Prostate gland (tissue), 2 donors: ENCODE data around the gene TRMT11.

ENCODE experiments used
- POLR2A ChIP-seq: fragments of 450-650 bp; IDR thresholded peaks from one replicate; pipeline ENCODE4 v1.6.1; 2016; ENCODE audit warnings: antibody characterized with exemption, mild to moderate bottlenecking
- POLR2AphosphoS5 ChIP-seq: sonication (generic); formaldehyde crosslinking; IDR thresholded peaks from one replicate; pipeline ENCODE4 v1.6.1; 2017; ENCODE audit warnings: antibody characterized with exemption
- TF ChIP-seq, protein P1 (sequence below), 4 experiments: fragments of 200-600 bp in 2 of 4; fragments of 450-650 bp in 2 of 4; sonication (generic) in 2 of 4; IDR thresholded peaks; 1 replicate in 3 of 4; 2 replicates in 1 of 4; pipeline ENCODE4 v1.5.1; 2016 to 2019; ENCODE audit warnings: antibody characterized with exemption in 4 of 4, mild to moderate bottlenecking in 2 of 4, moderate library complexity in 2 of 4

DNA sequence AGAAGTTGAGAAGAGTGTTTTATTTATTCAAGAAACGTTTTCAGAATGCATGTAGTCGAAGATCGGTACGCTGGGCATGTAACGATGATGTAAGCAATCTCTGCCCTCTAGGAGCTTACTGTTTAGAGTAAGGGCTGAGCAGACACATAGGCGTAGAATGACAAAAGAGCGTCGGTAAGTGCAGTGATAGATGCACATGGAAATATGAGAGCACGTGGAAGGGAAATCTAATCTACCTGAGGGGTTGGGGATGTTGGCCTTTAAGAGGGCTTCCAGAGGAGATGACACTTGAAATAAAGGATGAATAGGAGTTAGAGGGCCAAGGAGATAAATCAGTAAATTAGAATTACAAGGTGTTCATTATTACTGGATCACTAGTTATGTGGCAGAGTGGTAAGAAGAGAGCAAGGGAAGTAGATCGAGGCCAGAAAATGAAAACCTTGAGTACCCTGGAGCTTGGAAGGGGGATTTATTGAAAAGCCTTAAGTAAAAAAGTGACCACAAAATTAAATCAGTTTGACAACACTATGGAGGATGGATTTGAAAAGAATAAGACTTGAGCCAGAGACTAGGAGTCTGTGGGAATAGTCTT is 782 bp downstream of the TRMT11 start:
- TF ChIP-seq, protein P1, sequence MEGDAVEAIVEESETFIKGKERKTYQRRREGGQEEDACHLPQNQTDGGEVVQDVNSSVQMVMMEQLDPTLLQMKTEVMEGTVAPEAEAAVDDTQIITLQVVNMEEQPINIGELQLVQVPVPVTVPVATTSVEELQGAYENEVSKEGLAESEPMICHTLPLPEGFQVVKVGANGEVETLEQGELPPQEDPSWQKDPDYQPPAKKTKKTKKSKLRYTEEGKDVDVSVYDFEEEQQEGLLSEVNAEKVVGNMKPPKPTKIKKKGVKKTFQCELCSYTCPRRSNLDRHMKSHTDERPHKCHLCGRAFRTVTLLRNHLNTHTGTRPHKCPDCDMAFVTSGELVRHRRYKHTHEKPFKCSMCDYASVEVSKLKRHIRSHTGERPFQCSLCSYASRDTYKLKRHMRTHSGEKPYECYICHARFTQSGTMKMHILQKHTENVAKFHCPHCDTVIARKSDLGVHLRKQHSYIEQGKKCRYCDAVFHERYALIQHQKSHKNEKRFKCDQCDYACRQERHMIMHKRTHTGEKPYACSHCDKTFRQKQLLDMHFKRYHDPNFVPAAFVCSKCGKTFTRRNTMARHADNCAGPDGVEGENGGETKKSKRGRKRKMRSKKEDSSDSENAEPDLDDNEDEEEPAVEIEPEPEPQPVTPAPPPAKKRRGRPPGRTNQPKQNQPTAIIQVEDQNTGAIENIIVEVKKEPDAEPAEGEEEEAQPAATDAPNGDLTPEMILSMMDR (IDR thresholded peaks at IDR 0.05) = no peak
- TF ChIP-seq POLR2A = no peak
- no peak for TF ChIP-seq POLR2AphosphoS5
